ENCODE measurements around the gene H6PD. TPM values are rescaled to one million over a fixed set of nuclear protein-coding genes. Genes with fewer than 3 reads are reported as not detected.

H6PD gene
- total RNA-seq (2022; extraction: Qiagen RNA extraction), result 4.6 to 8.1 TPM (median 6.7 TPM) in 5 replicates

GRCh38 chr1:9234223-9235095, at the start of gene H6PD:
H6PD (plus strand) TSS chr1:9234774; CDS start chr1:9244935, 10,161 bp downstream.

GRCh38 chr1:9292361-9293240, 58.0 kb downstream of the H6PD start, which contains the start of gene SPSB1:
SPSB1 (plus strand) TSS chr1:9292894; CDS start chr1:9355892, 62,998 bp downstream.

Other genes starting within 250 kb of the H6PD start
- gene SLC2A7, start 208.4 kb upstream of the H6PD start, total RNA-seq (2022; extraction: Qiagen RNA extraction), result 0.06 to 0.08 TPM in 2 of 5 replicates, not detected in the others
- 0.29 to 0.71 TPM (median 0.38 TPM) in 5 replicates for gene SLC2A5, start 165.1 kb upstream of the H6PD start, total RNA-seq (2022; extraction: Qiagen RNA extraction)
- 4.2 to 7.1 TPM (median 5.2 TPM) in 5 replicates for gene GPR157, start 105.7 kb upstream of the H6PD start, total RNA-seq (2022; extraction: Qiagen RNA extraction)
- 29.2 to 35.8 TPM (median 31.3 TPM) in 5 replicates for gene SPSB1, start 58.1 kb downstream of the H6PD start, total RNA-seq (2022; extraction: Qiagen RNA extraction)